K562 (cell line): Measurements from ENCODE around the gene METTL25. TPM values are rescaled to one million over a fixed set of nuclear protein-coding genes. Genes with fewer than 3 reads are reported as not detected.

ENCODE experiments used
- HMBOX1 ChIP-seq: sonication (generic); IDR thresholded peaks from 2 replicates; pipeline ENCODE4 v1.6.1; 2016
- PHF21A ChIP-seq: fragments of 450-650 bp; IDR thresholded peaks from 2 replicates; pipeline ENCODE4 v1.6.1; 2017; ENCODE audit warnings: low read depth, borderline replicate concordance
- SAFB2 ChIP-seq: fragments of 200-400 bp; formaldehyde crosslinking; IDR thresholded peaks from 2 replicates; pipeline ENCODE4 v1.6.1; 2018; ENCODE audit warnings: borderline replicate concordance, low read length, low read depth, moderate library complexity; ENCODE audit not compliant: severe bottlenecking
- SETDB1 ChIP-seq: IDR thresholded peaks from one replicate; pipeline ENCODE4 v1.6.1; 2012; ENCODE audit warnings: low read length, control low read depth, inconsistent platforms
- SMAD2 ChIP-seq: fragments of 150-350 bp; IDR thresholded peaks from 2 replicates; pipeline ENCODE4 v1.6.1; 2014; ENCODE audit warnings: low read depth, mild to moderate bottlenecking, low read length
- SRSF9 ChIP-seq: fragments of 200-400 bp; formaldehyde crosslinking; IDR thresholded peaks from 2 replicates; pipeline ENCODE4 v1.6.1; 2017; ENCODE audit warnings: low read depth, low read length, borderline replicate concordance
- ZC3H8 ChIP-seq: fragments of 450-650 bp; IDR thresholded peaks from 2 replicates; pipeline ENCODE4 v1.6.1; 2017
- ZNF282 ChIP-seq: sonication (generic); formaldehyde crosslinking; IDR thresholded peaks from 2 replicates; pipeline ENCODE4 v1.8.1; 2023; ENCODE audit warnings: missing genetic modification reagents
- polyA plus RNA-seq, 8 experiments: library from polyadenylated mRNA; depleted of rRNA in 4 of 8; stranded (reverse) in 5 of 8; unstranded in 3 of 8; fragments of >200 nt; fragmentation: Nextera tagmentation in 2 of 8; fragmentation: Illumina TruSeq in 1 of 8; extraction: Ambion mirVana in 2 of 8; extraction: Trizol in 1 of 8; gene quantifications; 2 replicates each; pipeline versions ENCODE4 v1.2.1 to v1.2.3, GENCODE V29; 2011 to 2014; ENCODE audit warnings: inconsistent platforms in 1 of 8, missing spikeins in 1 of 8
- total RNA-seq, 7 experiments: library from RNA; depleted of rRNA in 6 of 7; stranded (reverse); fragments of >200 nt in 6 of 7; fragmentation: Illumina TruSeq in 2 of 7; extraction: Trizol in 2 of 7; gene quantifications; 2 replicates each; pipeline versions ENCODE4 v1.2.1 to v1.2.3, GENCODE V29; 2011 to 2021; ENCODE audit warnings: low replicate concordance in 1 of 7
- TF ChIP-seq, protein P1 (sequence below): fragments of 250-450 bp; sonication (Bioruptor Pico); IDR thresholded peaks from 2 replicates; pipeline ENCODE4 v1.5.0; 2021; ENCODE audit warnings: mild to moderate bottlenecking, moderate library complexity
- TF ChIP-seq, protein P2 (sequence below): fragments of 150-350 bp; conservative IDR thresholded peaks from 2 replicates; pipeline ENCODE4 v1.6.1; 2014; ENCODE audit warnings: low read length

METTL25 gene
- total and polyA plus RNA-seq, 9 of the 15 experiments (the other 6 are each of a cell fraction or from before 2014, with no cell fraction given): 0.50 to 2.4 (median 1.9) TPM

DNA sequence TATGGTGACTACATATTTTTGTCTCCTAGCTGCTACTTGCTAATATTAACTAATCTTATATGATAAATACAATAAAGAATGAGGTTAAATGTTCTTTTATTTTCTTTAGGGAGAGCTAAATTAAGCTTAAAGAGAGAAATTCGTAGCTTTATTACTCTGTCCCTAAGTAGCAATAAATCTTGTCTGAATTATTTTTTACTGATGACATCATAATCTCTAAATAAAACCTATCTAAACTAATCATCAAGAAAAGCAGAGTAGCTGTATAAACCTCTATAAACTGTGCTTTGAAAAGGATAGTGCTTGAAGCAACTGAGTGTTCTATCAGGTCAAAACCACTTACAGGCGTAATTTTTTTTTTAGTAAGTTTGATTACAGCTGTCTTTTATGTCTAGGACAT lies 42.5 kb downstream of the METTL25 start (continued):
- TF ChIP-seq, protein P1, sequence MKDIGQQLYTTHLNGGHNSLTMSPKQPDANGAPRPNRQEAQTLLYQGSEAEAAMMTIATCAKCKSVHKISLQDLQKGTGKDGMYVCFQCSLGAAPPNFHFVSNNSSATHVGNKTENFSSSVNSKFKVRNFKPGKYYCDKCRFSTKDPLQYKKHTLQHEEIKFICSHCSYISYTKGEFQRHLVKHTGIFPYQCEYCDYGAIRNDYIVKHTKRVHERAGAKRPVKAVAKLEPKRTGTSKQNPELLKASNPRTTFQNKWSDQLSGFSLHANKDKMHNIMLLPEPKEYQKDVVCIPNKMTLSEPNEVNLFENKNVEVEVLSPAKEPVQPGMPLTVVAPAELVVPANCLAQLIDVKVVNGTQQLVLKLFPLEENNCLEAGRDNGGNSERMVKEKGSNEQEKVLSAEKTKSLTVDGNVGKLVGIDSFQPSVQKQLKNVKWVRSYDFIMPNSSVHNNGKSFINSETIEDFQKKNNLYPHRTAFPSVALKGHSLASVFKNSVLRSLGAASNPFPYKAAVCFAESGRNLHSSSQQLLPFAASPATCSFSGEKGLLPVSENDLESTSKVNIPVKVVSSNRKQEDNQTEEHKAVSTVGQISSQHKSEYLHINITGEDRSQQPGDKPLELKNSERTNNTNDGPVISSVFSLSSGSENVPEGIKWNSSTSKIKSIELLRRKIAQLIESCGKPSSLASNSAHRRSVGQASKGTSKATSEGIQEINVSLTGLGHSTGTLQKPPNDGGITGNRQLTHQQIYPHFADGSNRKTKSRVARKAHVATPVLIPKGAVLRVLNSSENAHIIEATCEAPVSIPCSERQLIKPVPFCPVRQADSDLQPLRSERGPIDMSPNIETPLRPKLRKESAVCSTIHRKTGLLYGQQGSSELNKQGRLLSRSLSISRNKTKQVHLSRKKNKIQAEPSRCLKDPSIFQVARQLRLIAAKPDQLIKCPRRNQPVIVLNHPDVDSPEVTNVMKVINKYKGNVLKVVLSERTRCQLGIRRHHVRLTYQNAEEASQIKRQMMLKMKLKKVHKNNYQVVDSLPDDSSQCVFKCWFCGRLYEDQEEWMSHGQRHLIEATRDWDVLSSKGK: no peak
- TF ChIP-seq SRSF9 (no peak), SAFB2 (no peak), ZNF282 (CRISPR knock-in tag) (no peak), HMBOX1 (no peak), PHF21A (no peak), SMAD2 (no peak), SETDB1 (no peak), ZC3H8 (no peak)
- TF ChIP-seq, protein P2, sequence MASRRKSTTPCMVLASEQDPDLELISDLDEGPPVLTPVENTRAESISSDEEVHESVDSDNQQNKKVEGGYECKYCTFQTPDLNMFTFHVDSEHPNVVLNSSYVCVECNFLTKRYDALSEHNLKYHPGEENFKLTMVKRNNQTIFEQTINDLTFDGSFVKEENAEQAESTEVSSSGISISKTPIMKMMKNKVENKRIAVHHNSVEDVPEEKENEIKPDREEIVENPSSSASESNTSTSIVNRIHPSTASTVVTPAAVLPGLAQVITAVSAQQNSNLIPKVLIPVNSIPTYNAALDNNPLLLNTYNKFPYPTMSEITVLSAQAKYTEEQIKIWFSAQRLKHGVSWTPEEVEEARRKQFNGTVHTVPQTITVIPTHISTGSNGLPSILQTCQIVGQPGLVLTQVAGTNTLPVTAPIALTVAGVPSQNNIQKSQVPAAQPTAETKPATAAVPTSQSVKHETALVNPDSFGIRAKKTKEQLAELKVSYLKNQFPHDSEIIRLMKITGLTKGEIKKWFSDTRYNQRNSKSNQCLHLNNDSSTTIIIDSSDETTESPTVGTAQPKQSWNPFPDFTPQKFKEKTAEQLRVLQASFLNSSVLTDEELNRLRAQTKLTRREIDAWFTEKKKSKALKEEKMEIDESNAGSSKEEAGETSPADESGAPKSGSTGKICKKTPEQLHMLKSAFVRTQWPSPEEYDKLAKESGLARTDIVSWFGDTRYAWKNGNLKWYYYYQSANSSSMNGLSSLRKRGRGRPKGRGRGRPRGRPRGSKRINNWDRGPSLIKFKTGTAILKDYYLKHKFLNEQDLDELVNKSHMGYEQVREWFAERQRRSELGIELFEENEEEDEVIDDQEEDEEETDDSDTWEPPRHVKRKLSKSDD: no peak
